ENCODE results near the gene SCN2A. TPM values are rescaled to one million over a fixed set of nuclear protein-coding genes. Genes with fewer than 3 reads are reported as not detected.

SCN2A gene
- total and polyA plus RNA-seq, 2 donors (not counting 3 experiments of a cell fraction or from before 2014, with no cell fraction given), result not detected

DNA sequence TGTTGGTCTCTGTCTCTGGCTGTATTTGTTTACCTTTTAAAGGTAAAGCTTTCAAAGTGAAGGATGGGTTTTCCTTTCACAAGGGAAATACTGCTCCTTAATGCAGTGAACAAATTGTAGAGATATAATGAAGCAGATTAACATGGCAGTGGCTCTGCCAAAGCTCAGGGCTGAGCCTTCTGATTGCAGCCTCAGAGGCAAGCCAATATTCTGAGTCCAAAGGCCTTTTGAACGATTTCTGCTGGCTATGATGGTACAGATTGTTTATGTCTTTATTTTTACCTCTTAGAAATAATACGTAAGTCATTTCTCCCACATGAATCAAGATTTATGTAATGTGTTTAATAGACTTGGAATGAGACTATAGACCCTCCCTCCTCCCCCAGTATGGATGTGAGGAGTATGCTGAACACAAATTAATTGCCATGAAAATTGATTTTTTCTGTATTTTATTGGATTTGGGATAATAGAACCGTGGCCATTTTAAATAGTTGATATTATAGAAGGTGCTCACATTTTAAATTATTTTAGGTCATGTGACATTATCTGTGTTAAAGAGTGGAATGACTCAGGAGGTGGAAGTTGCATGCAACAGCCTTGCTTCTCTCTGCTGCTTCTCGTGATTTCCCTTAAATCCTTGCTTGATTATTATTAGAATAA lies 772 bp downstream of the SCN2A start:
- BruUV-seq (replicated peaks), result no TSS peak
- Histone ChIP-seq H3K9me1 (replicated peaks; ENCODE audit: control insufficient read depth, extremely low read depth, insufficient read depth, low read length) (no peaks in the 10 kb centered on the region), H3K9ac (replicated peaks; ENCODE audit: extremely low read depth, insufficient read depth, low read length) (no peak overlapping the region), H2AFZ (ENCODE audit: low read depth, low read length) (no peak overlapping the region), H3K4me2 (ENCODE audit: insufficient read depth, low read length) (no peak overlapping the region), H3K9me3 (replicated peaks; ENCODE audit: control insufficient read depth, insufficient read depth, low read length) (no peaks in the 10 kb centered on the region), H3K27me3 (ENCODE audit: control insufficient read depth in 2 of 2, insufficient read depth in 2 of 2, low read length in 2 of 2) (no peaks in the 10 kb centered on the region), H4K20me1 (replicated peaks; ENCODE audit: control insufficient read depth, extremely low read depth, insufficient read depth, low read length) (no peaks in the 10 kb centered on the region), H3K79me2 (ENCODE audit: control insufficient read depth, insufficient read depth, low read length) (no peaks in the 10 kb centered on the region), H3K4me3 (replicated peaks in 1 of 3; ENCODE audit: insufficient read depth in 1 of 3, low read depth in 1 of 3, low read length in 3 of 3) (no peak overlapping the region), H3K36me3 (ENCODE audit: control insufficient read depth in 2 of 2, extremely low read depth in 1 of 2, insufficient read depth in 2 of 2, low read length in 2 of 2) (no peaks in the 10 kb centered on the region), H3K27ac (ENCODE audit: insufficient read depth, low read depth, low read length) (no peak overlapping the region), H3K4me1 (ENCODE audit: control insufficient read depth, extremely low read depth, insufficient read depth, low read length) (no peaks in the 10 kb centered on the region)
- CTCF ChIA-PET, result interaction anchor here (0.7 to 2.2 kb wide), 20 partner anchors 8 to 888 kb away, joined by 3 to 30 read pairs (median 4); partner anchors contain the start of genes SCN1A and SCN3A
- dilution Hi-C loops (cut with MboI; ENCODE audit: extremely low pct_ligation_motif_present, low sequenced_read_pairs) (no loop called here), intact Hi-C loops (cut with micrococcal nuclease) (loop anchor here (1.0 to 2.0 kb wide), 5 partner anchors 53 to 634 kb away; no protein-coding TSS in a partner anchor)
- TF ChIP-seq POLR2A (IDR thresholded peaks at IDR 0.05; ENCODE audit: low read depth, low read length), result no peak
- TF ChIP-seq, protein P1, sequence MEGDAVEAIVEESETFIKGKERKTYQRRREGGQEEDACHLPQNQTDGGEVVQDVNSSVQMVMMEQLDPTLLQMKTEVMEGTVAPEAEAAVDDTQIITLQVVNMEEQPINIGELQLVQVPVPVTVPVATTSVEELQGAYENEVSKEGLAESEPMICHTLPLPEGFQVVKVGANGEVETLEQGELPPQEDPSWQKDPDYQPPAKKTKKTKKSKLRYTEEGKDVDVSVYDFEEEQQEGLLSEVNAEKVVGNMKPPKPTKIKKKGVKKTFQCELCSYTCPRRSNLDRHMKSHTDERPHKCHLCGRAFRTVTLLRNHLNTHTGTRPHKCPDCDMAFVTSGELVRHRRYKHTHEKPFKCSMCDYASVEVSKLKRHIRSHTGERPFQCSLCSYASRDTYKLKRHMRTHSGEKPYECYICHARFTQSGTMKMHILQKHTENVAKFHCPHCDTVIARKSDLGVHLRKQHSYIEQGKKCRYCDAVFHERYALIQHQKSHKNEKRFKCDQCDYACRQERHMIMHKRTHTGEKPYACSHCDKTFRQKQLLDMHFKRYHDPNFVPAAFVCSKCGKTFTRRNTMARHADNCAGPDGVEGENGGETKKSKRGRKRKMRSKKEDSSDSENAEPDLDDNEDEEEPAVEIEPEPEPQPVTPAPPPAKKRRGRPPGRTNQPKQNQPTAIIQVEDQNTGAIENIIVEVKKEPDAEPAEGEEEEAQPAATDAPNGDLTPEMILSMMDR (IDR thresholded peaks at IDR 0.05; ENCODE audit: extremely low read depth in 1 of 2, insufficient read depth in 1 of 2, low read depth in 1 of 2, low read length in 2 of 2), result no peak
- TF ChIP-seq MYC (IDR thresholded peaks at IDR 0.05; ENCODE audit: low read depth, low read length), result no peak
- TF ChIP-seq JUN (IDR thresholded peaks at IDR 0.05; ENCODE audit: borderline replicate concordance, insufficient read depth, insufficient read length, low read depth), result no peak
- no peak for TF ChIP-seq EZH2 (IDR thresholded peaks at IDR 0.05; ENCODE audit: borderline replicate concordance, low read depth, low read length, severe bottlenecking)
- TF ChIP-seq FOS (IDR thresholded peaks at IDR 0.05; ENCODE audit: borderline replicate concordance, insufficient read depth, low read length), result no peak
- no peak for TF ChIP-seq POLR2AphosphoS5 (IDR thresholded peaks at IDR 0.05; ENCODE audit: insufficient read depth, low read depth, low read length)
- DNase-seq (ENCODE audit: low read depth, low spot score) (no peak), FAIRE-seq (no peak)
- POLR2A ChIA-PET, result no interaction called here
